HG02981 (cell line): ENCODE data around the gene TNFRSF11A.

Experiments
- ATAC-seq: cut with Tn5 transposase; IDR thresholded peaks from one replicate; pipeline ENCODE4 v1.9.1; 2021; ENCODE audit warnings: mild to moderate bottlenecking, moderate library complexity; ENCODE audit not compliant: unreplicated experiment

TNFRSF11A gene

DNA sequence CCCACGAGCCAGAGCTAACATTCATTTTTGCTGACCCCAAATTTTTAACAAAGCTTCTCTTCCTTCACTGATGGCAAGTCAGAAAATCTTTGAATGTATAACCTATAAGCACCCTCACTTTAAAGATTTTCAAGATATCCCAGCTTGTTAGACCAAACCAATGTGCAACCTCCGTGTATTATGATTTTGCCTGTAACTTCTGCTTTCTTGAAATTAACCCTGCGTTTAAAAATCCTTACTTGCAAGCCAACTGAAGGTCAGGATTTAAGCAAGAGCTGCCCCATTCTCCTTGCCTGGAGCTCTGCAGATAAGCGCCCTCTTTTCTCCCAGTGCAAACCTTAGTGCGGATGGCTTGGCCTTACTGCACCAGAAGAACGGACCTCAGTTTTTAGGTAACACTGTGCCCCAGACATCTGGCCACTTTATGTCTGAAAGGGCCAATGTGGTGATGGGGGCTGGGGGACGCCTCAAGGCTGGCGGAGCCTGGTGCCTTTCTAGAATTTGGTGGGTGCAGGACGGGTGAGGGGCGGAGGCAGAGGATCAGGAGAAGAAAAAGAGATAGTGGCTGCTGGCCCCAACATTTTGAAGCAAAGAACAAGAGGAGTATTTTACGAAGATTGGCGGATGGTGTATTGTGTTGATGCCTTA, 805 bp upstream of the TNFRSF11A start:
- no peak for ATAC-seq

DNA sequence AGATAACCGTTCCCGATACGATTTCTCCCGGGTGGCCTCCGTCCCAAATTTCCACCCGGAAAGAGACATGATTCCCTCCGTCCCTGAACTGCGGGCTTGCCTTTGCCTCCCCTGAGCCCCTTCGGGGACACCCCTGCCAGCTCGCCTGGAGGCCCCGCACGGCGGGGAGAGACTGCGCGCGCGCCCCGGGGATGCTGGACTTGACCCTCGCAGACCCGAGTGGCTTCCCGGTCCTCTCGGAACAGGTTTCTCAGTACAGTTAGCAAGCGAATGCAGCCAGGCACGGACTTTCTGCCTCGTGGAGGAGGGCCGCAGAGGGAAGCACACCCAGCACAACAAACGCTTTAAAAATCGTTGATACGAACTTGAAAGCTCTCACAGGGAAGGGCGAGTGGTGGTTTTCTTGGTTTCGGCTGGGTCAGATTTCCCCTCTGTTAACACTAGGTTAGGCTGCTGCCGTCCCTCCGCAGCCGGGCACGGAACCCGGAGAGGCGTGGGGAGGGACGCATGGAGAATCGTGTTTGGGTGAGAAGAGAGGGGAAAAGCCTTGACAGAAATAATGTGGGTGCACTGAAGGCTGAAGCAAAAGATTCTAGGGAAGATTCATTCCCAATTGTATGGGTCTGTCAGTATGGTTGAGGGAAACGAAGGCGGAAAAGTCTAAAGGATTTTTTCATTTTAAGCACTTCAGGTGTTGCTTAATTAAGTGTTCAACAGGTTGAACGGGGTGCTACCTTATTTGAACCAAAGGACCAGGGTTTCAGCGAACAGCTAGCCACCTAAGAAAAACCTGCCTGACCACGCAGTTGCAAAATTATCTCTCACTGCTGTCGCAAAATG, 916 bp downstream of the TNFRSF11A start:
- ATAC-seq: no peak

DNA sequence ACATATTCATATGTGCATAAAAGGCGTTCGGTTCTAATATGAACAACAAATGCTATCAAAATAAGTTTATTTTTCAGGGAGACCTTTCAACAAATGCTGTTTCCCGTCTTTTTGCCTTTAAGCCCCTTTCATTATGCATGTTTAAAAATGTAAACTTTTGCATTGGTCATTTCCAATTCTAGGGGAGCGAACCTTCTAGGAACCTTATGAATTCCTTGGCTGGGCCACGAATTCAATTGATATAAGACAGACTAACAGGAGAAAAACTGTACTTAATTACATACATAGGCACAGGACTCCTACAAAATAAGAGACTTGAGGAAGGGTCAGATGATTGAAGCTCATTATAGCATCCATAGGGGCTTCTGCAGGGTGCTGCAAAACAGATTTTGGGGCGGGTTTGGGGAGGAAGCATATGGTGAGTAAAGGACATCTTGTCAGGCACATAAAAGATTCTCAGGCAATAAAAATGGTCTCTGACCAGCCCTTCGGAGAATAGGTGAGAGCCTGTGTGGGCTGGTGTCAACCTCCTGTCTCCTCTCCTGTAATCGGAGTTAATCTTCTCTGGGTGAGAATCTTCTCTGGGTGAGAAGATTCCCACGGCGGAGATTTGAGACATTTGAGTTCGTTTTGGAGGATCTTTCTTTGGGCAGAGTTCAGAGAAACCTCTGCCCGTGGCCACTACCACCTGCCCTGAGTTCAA, 1.7 kb downstream of the TNFRSF11A start:
- no peak for ATAC-seq

- no peak for ATAC-seq
Measured at GRCh38 chr18:62327977-62328376, 2.9 kb downstream of the TNFRSF11A start.

DNA sequence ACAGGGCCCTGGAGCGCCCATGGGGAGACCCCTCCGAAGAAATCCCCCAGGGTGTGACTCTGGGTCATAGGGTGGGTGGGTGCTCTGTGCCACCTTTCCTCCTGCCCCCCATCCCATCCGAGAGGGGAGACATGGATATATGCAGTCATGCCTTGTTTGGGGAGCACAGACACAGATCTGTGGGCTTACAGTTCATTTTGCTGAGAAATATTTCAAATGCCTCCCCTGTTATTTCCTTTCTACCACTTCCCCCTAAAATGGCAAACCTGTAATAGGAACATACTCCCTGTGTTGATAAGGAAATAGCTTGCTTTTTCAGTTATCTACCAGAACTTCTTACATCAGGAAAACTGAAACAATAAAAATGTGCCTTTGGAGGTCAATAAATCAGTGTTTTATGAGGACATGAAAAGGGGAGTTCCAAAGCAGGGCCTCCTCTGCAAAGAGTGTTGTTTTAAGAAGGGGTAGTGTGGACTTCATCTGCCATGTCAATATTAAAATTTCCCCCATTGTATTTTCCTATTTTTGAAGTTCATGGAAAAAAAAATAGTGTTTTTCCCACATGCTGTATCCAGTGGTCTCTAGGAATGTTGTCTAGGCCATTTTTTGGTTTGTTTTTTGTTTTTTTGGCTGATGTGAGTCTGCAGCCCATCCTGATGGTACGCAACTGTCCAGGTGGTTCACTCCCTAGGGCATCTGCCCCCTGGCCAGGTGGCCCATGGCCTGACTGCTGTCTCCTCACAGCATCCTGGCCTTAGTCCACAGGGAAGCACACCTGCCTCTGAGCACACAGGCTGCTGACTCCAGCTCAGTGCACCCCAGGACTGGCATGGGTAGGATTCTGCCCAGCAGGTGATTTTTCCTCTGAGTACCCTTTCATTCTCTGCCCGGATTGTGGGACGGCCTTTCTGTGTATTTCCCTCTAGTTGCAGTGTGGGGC, 3.7 kb downstream of the TNFRSF11A start:
- ATAC-seq: no peak

GRCh38 chr18:62329691-62330454, 4.8 kb downstream of the TNFRSF11A start:
- peak; percentile 27 for ATAC-seq

- ATAC-seq: no peak
Measured at GRCh38 chr18:62330650-62331049, 5.5 kb downstream of the TNFRSF11A start.

DNA sequence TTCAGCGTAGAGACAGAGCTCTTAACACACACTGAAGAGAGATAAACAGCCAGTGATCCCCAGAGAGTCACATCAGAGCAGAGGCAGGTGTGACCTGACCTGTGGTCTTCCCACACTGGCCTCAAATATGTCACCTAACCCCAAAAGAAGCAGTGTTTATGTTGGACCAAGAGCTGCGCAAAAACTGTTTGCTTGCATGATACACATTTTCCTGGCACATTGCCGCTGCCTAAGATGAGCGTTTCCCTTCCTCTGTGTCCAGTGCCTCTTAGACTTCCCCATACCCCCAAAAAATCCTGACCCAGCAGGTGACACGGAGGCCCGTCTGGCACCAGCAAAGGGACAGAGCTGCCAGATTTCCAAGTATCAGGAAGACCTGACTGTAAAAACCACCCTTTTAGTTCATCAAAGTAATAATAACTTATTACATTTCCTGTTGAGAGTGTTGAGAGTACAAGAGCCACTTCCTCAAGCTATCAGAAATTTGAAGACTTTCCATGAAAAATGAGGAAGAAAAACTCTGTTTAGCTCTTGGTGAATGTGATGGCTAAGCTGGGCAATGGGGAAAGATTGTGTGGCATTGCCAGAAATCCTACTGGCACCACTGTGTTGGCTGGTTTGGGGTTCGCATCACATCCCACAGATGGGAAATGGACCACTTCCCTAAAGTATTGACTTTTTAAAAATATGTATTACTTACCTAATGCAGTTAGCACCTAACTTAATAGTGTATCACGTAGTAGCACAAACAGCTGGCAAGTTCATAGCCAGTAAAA, 6.7 kb downstream of the TNFRSF11A start:
- ATAC-seq: peak; percentile 42

- ATAC-seq: no peak
Measured at GRCh38 chr18:62332431-62332830, 7.3 kb downstream of the TNFRSF11A start.

DNA sequence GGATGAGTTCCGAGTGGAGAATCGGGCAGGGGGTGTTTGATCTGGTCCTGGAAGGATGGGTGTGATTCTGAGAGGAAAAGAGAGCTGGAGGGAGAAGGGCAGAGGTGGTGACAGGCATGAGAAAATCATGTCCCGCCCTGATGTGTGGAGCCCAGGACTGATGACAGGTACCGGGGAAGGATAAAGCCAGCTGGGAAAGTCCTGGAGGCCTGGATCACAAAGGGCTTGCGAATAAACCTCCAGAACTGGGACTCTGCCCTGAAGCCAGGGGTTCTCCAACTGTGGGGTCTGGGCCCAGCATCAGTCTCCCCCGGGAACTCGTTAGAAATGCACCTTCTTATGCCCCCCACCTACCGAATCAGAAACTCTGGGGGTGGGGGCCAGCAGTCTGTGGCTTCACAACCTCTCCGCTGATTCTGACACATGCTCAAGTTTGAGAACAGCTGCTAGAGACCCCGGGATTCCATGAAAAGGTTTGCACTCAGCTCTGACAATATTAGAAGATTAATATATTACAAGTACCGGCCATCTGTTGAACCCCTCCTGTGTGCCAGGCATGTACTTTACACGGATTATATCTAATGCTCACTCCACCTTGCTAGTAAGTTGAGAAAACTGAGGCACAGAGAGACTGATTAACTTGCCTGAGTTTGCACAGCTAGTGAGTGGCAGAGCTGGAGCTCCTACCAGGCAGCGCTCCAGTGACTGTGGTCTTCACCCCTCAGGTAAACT, 8.0 kb downstream of the TNFRSF11A start:
- ATAC-seq: no peak

DNA sequence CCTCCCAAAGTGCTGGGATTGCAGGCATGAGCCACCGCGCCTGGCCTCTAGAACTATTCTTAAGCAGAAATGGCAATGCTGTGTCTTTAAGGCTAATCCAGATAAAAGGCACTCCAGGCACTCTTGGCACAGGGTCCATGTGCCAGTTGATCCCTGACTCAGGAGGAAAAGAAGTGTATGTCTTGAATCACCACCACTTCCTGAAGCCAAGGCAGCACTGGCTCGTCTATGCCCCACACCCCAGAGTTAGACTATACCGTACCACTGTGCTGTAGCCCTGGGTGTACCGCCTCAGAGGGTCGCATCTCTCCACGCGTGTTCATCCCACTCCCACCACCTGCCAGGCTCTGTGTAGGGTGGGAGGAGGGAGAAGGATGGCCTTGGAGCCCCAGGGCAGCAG, 9.0 kb downstream of the TNFRSF11A start:
- ATAC-seq: no peak

GRCh38 chr18:62335494-62335893, 10.4 kb downstream of the TNFRSF11A start:
- no peak for ATAC-seq

- no peak for ATAC-seq
Measured at GRCh38 chr18:62336618-62337017, 11.5 kb downstream of the TNFRSF11A start.

DNA sequence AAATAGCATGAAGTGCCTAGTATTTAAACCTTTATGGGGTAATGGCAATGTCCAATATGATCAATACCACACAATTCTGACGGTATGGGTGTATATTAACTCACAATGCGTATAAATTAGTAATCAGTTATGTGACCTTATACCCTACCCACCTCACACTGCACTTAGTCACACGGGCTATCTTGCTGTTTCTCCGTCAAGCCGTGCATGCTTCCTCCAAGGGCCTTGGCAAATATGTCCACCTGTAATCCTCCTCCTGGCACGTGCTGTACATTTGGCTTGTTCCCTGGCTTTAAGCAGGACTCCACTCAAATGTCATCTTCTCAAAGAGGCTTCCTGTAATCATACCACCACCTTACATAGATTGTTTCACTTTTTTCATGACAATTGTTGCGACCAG, 12.2 kb downstream of the TNFRSF11A start:
- no peak for ATAC-seq

DNA sequence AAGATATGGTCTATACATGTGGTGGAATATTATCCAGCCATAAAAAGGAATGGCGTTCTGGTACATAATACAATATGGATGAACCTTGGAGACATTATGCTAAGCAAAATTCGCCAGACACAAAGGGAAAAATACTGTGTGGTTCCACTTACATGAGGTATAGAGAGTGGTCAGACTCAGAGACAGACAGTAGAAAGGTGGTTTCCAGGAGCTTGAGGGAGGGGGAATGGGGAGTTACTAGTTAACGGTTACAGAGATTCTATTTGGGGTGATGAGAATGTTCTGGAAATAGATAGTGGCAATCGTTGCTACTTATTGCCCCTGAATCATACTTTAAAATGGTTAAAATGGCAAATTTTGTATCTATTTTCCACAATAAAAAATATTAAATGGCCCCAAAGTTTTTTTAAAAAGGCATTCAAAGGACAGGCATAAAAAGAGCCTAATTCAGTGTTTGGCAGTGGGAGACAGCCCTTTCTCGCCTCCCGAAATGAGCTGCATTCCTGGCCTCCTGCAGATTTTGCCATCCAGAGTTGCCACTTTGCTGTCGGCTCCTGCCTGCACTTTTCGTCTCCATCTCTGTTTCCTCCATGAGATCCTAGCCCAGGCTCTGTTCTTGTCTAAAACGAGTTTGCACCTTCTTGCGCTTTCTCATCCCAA, 13.5 kb downstream of the TNFRSF11A start:
- ATAC-seq: no peak

- ATAC-seq: no peak
Measured at GRCh38 chr18:62339106-62339988, 14.2 kb downstream of the TNFRSF11A start.

- no peak for ATAC-seq
Measured at GRCh38 chr18:62340996-62341395, 15.9 kb downstream of the TNFRSF11A start.
